ENCODE data around the gene PARN. TPM values are rescaled to one million over a fixed set of nuclear protein-coding genes. Genes with fewer than 3 reads are reported as not detected.

PARN gene
- total RNA-seq, 1 experiment from 2014 or later: 57.8 TPM

GRCh38 chr16:14470788-14471187 is 159.3 kb downstream of the PARN start:
- BruUV-seq (replicated peaks): no TSS peak
- H3K36me3 ChIP-seq (ENCODE audit: control insufficient read depth, insufficient read depth, low read length): no peaks in the 10 kb centered on the region
- H3K4me3 ChIP-seq (ENCODE audit: low read depth in 2 of 2, low read length in 2 of 2): no peak overlapping the region
- ChIA-PET POLR2A (no interaction called here), CTCF (no interaction called here)
- no peak for DNase-seq (ENCODE audit: low read depth, low spot score)
- H3K27me3 ChIP-seq (ENCODE audit: control insufficient read depth, insufficient read depth, low read length): no peaks in the 10 kb centered on the region
- in situ Hi-C loops (cut with HindIII; ENCODE audit: low pct_unique_long_range_greater_than_20kb, low sequenced_read_pairs): no loop called here
- peaks cover 5% of the 10 kb centered on the region; the same call in 1 of the 2 replicates for H3K4me1 ChIP-seq (ENCODE audit: control insufficient read depth, insufficient read depth, low read length)
- H3K27ac ChIP-seq (ENCODE audit: low read length): no peak overlapping the region
- no peak for ATAC-seq
- no peaks in the 10 kb centered on the region for H3K9me3 ChIP-seq (ENCODE audit: control insufficient read depth, insufficient read depth, low read depth, low read length)
- TF ChIP-seq POLR2AphosphoS5 (IDR thresholded peaks at IDR 0.05; ENCODE audit: low read depth, low read length): no peak
- no peak for TF ChIP-seq TCF7L2 (IDR thresholded peaks at IDR 0.05; ENCODE audit: low read depth, low read length)
- TF ChIP-seq REST (IDR thresholded peaks at IDR 0.05; ENCODE audit: insufficient read depth in 1 of 2, low read depth in 2 of 2, low read length in 1 of 2): no peak
- no peak for TF ChIP-seq SIN3A (IDR thresholded peaks at IDR 0.05; ENCODE audit: borderline replicate concordance, insufficient read depth, low read depth, low read length)
- no peak for TF ChIP-seq CTCF (IDR thresholded peaks at IDR 0.05)
- intact Hi-C loops (cut with micrococcal nuclease; ENCODE audit: unreplicated experiment): no loop called here

GRCh38 chr16:14465799-14466198 is 164.3 kb downstream of the PARN start:
- Histone ChIP-seq H3K4me1 (ENCODE audit: control insufficient read depth, insufficient read depth, low read length) (no peaks in the 10 kb centered on the region), H3K9me3 (ENCODE audit: control insufficient read depth, insufficient read depth, low read depth, low read length) (peaks cover 7% of the 10 kb centered on the region; the same call in 1 of the 2 replicates), H3K27me3 (ENCODE audit: control insufficient read depth, insufficient read depth, low read length) (no peaks in the 10 kb centered on the region), H3K4me3 (ENCODE audit: low read depth in 2 of 2, low read length in 2 of 2) (no peak overlapping the region), H3K27ac (ENCODE audit: low read length) (no peak overlapping the region), H3K36me3 (ENCODE audit: control insufficient read depth, insufficient read depth, low read length) (no peaks in the 10 kb centered on the region; the same call in 1 of the 2 replicates)
- ATAC-seq: no peak
- in situ Hi-C loops (cut with HindIII; ENCODE audit: low pct_unique_long_range_greater_than_20kb, low sequenced_read_pairs): no loop called here
- BruUV-seq (replicated peaks): no TSS peak
- no peak for DNase-seq (ENCODE audit: low read depth, low spot score)
- intact Hi-C loops (cut with micrococcal nuclease; ENCODE audit: unreplicated experiment): no loop called here
- CTCF ChIA-PET: no interaction called here
- POLR2A ChIA-PET: no interaction called here
- TF ChIP-seq REST (IDR thresholded peaks at IDR 0.05; ENCODE audit: insufficient read depth in 1 of 2, low read depth in 2 of 2, low read length in 1 of 2): no peak
- TF ChIP-seq SIN3A (IDR thresholded peaks at IDR 0.05; ENCODE audit: borderline replicate concordance, insufficient read depth, low read depth, low read length): no peak
- no peak for TF ChIP-seq CTCF (IDR thresholded peaks at IDR 0.05)
- no peak for TF ChIP-seq POLR2AphosphoS5 (IDR thresholded peaks at IDR 0.05; ENCODE audit: low read depth, low read length)
- TF ChIP-seq TCF7L2 (IDR thresholded peaks at IDR 0.05; ENCODE audit: low read depth, low read length): no peak
